Daoy (cell line): ENCODE measurements around the gene HOXA10. TPM values are rescaled to one million over a fixed set of nuclear protein-coding genes. Genes with fewer than 3 reads are reported as not detected.

Experiments used
- total RNA-seq: library from RNA; depleted of rRNA; stranded (reverse); fragments of >200 nt; shearing (Covaris generic); gene quantifications from 2 replicates; pipeline ENCODE4 v1.2.3, GENCODE V29; 2014; rRNA removed

The HOXA10 gene
- total RNA-seq, 1 experiment from 2014 or later = 31.2 TPM

Other genes with a start within 250 kb of the HOXA10 start
- gene HOXA1, start 78.3 kb downstream of the HOXA10 start, total RNA-seq = 5.5 and 6.4 TPM in 2 replicates
- 11.4 and 12.1 TPM in 2 replicates for gene HOXA2, start 71.6 kb downstream of the HOXA10 start, total RNA-seq
- 4.1 and 6.7 TPM in 2 replicates for gene HOXA4, start 43.6 kb downstream of the HOXA10 start, total RNA-seq
- gene HOXA5, start 30.6 kb downstream of the HOXA10 start, total RNA-seq = 22.6 and 41.1 TPM in 2 replicates
- gene HOXA6, start 26.5 kb downstream of the HOXA10 start, total RNA-seq = 0.92 and 4.2 TPM in 2 replicates
- gene HOXA3, start 21.7 kb downstream of the HOXA10 start, total RNA-seq = 12.4 and 16.8 TPM in 2 replicates
- gene HOXA7, start 17.6 kb downstream of the HOXA10 start, total RNA-seq = 21.7 and 24.4 TPM in 2 replicates
- gene HOXA9, start 8.8 kb downstream of the HOXA10 start, total RNA-seq = 1.8 TPM in 1 of 2 replicates, not detected in the other
- gene HOXA11, start 10.9 kb upstream of the HOXA10 start, total RNA-seq = 7.7 and 8.2 TPM in 2 replicates
- 0.86 and 1.3 TPM in 2 replicates for gene HOXA13, start 25.8 kb upstream of the HOXA10 start, total RNA-seq
- not detected in 2 replicates for gene EVX1, start 68.5 kb upstream of the HOXA10 start, total RNA-seq